HG03097 (cell line): ENCODE results near the gene KRTAP1-4.
"Not testable (repeated sequence)": the region's sequence is repeated elsewhere in the genome, so short reads cannot be mapped to it uniquely, and the experiment has no call there.

Source experiments
- ATAC-seq: cut with Tn5 transposase; IDR thresholded peaks from one replicate; pipeline ENCODE4 v1.9.1; 2021; ENCODE audit not compliant: unreplicated experiment, low FRiP score

Gene KRTAP1-4, protein sequence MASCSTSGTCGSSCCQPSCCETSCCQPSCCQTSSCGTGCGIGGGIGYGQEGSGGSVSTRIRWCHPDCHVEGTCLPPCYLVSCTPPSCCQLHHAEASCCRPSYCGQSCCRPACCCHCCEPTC

DNA sequence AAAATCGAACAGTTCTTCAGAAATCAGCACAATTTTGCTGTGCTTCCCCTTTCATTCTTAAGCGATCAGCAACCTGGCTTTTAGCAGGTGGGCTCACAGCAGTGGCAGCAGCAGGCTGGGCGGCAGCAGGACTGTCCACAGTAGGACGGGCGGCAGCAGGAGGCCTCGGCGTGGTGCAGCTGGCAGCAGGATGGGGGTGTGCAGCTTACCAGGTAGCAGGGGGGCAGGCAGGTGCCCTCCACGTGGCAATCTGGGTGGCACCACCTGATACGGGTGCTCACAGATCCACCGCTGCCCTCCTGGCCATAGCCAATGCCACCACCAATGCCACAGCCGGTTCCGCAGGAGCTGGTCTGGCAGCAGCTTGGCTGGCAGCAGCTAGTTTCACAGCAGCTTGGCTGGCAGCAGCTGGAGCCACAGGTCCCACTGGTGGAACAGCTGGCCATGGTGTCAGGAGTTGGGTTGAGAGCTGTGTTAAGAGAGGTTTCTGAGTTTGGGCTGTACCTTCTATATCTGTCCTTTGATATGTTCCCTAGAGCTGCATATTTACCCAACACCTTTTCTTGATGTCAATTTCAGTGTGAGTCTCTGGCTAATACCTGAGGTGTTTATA lies at the start of gene KRTAP1-4:
TSS of gene KRTAP1-4 (minus strand) at position 563 of the 613 bp plus-strand sequence. CDS start at position 446, 117 bp downstream.
- no peak for ATAC-seq

GRCh38 chr17:41076788-41077187 lies 46.8 kb upstream of the KRTAP1-4 start:
- ATAC-seq, result no peak

GRCh38 chr17:41073676-41074075 lies 43.7 kb upstream of the KRTAP1-4 start:
- no peak for ATAC-seq

GRCh38 chr17:41071606-41072360 lies 41.8 kb upstream of the KRTAP1-4 start:
- ATAC-seq, result no peak

DNA sequence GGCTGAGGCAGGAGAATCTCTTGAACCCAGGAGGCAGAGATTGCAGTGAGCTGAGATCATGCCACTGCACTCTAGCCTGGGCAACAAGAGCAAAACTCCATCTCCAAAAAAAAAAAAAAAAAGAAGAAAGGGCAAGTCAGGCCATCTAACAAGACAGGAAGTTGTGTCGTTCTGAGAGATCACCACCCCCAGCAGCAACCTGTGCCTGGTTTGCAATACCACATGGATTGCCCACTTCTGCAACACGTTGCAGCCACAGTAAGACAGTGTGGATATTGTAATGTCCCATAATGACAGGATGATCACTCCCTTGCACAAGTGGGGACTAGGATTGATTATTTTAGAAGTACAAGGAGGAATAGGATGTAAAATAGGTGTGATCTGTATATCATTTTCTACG lies 39.0 kb upstream of the KRTAP1-4 start:
- no peak for ATAC-seq

- ATAC-seq, result no peak
These were observed 37.3 kb upstream of the KRTAP1-4 start for GRCh38 chr17:41067281-41067680.

GRCh38 chr17:41065829-41066624 lies 36.0 kb upstream of the KRTAP1-4 start, which contains the start of gene KRTAP2-4:
Gene KRTAP2-4 (minus strand): TSS chr17:41065879. CDS start chr17:41065845, 34 bp downstream.
- no peak for ATAC-seq

GRCh38 chr17:41065016-41065689 lies 35.2 kb upstream of the KRTAP1-4 start:
- ATAC-seq, result not testable (repeated sequence)

DNA sequence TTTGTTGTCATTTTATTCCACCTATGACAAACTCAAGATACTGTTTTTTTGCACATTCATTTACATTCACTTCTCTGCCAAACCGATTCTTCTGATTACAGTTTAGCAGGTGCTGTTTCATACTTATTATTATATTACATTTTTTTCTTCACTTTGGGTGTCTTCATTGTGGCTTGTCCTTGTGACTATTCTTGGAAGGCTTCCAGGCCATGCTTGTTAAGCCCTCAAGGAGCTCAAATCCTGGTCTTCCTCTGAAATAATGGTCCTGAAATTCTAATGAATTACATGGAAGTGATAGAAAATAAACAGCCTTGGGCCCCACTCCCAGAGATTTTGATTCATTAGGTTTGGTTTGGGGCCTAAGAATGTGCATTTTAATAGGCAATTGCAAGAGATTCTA lies 34.3 kb upstream of the KRTAP1-4 start:
- no peak for ATAC-seq

- ATAC-seq, result no peak
These were observed 33.5 kb upstream of the KRTAP1-4 start for GRCh38 chr17:41063449-41063848.

DNA sequence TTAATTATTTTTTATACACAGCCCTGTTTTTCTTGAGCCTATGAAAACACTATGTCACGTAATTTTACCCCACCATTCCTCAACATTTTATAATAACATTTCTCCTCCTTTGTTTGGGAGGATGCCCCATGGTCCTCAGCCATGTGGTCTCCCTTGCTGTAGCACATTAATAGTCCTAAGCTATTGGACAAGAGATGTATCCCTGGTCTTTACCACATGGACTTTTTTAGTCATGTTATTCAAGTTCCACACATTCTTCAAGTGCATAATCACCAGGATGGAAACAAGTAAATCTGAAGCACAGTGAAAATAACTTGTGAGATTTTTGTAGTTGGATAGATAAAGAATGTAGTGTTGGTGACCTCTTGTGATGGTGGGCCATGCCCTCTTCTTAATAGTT lies 32.0 kb upstream of the KRTAP1-4 start:
- no peak for ATAC-seq

- no peak for ATAC-seq
These were observed 30.1 kb upstream of the KRTAP1-4 start, which contains the start of gene KRTAP2-3 for GRCh38 chr17:41060052-41060604. Gene KRTAP2-3 (minus strand): TSS chr17:41060114. CDS start chr17:41060050, 64 bp downstream.

GRCh38 chr17:41059276-41060051 lies 29.5 kb upstream of the KRTAP1-4 start:
- not testable (repeated sequence) for ATAC-seq

DNA sequence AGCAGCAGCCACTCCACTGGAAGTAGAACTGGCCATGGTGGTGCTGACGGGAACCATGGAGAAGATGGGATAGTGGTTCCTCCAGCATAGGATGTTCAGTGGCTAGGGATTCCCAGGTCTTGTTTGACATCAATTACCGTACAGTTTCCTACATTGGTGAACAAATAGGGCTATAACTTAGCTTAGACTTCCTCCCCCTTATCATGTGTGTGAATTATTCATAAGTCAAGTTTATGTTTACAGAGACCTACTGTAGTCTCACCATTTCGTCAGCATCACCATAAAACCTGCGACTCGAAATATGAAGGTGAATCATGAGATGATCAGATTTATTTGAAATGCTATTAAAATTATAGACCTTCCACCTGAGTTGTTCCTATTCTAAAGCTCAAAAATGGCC lies 28.7 kb upstream of the KRTAP1-4 start:
- no peak for ATAC-seq

GRCh38 chr17:41057547-41057946 lies 27.6 kb upstream of the KRTAP1-4 start:
- no peak for ATAC-seq

- ATAC-seq, result not testable (repeated sequence)
These were observed 25.1 kb upstream of the KRTAP1-4 start, which contains the start of gene KRTAP2-2 for GRCh38 chr17:41055130-41055529. Gene KRTAP2-2 (minus strand): TSS chr17:41055230. CDS start chr17:41055211, 19 bp downstream.

DNA sequence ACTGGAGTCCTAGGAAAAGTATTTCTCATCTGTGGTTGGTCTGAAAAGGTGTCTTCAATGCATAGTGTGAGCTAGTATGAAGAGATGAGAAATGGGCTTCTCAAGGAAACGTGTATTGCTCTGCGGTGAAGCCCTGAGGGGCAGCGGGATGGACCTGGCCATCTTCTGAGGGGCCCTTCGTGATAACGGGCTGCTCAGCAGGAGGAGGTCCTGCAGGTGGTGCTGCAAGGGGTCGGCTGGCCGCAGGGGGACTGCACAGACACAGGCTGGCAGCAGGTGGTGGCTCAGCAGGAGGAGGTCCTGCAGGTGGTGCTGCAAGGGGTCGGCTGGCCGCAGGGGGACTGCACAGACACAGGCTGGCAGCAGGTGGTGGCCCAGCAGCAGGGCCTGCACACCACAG lies 24.6 kb upstream of the KRTAP1-4 start:
- not testable (repeated sequence) for ATAC-seq

DNA sequence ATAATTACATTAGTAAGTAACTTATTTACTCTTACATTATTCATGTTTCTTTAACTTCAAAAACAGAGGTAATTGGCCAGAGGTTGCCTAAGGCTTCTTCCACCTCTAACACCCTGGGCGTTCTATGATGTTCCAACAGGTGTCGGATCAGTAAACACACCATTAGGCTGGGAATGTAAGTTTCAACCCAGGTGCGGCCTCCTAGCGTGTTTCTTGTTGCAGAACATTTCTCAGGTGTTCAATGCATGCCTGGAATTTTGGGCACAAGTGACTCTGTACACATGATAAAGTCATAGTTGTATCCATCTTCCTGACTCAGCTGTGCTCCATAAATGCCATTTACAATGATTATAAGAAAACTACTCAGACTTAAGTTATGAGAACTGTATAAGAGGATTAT lies 24.0 kb upstream of the KRTAP1-4 start:
- no peak for ATAC-seq

GRCh38 chr17:41052566-41052965 lies 22.6 kb upstream of the KRTAP1-4 start:
- no peak for ATAC-seq
